Umbilical cord (tissue), 2 donors: ENCODE results near the gene HS6ST1. TPM values are rescaled to one million over a fixed set of nuclear protein-coding genes. Genes with fewer than 3 reads are reported as not detected.
"Not testable (repeated sequence)": the region's sequence is repeated elsewhere in the genome, so short reads cannot be mapped to it uniquely, and the experiment has no call there.

Experiments
- DNase-seq: peaks from one replicate; pipeline ENCODE4 v3.0.0-alpha.2; 2015; ENCODE audit warnings: low spot score
- total RNA-seq: library from RNA; depleted of rRNA; stranded (reverse); fragments of >200 nt; gene quantifications from one replicate; pipeline ENCODE4 v1.2.3, GENCODE V29; 2014; ENCODE audit warnings: low replicate concordance; ENCODE audit not compliant: insufficient read depth

HS6ST1 gene
- total RNA-seq, 1 donor from 2014 or later: 23.6 TPM

DNA sequence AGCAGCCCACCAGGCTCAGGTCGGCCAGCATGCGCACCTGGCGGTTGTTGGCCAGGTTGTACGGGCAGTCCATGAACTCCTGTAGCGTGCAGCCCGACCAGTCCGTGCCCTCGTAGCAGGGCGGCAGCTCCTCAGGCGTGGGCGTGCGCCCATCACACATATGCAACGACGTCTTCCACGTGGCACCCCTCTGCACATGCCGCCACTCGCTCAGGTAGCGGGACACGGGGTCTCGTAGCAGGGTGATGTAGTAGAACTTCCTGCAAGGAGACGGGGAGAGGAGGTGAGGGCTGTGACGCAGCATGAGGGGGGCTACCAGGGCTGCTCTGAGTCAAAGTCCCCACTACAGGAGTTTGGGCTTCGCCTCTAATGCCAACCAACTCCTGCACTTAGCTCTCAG is 50.1 kb downstream of the HS6ST1 start:
- DNase-seq: not testable (repeated sequence)

DNA sequence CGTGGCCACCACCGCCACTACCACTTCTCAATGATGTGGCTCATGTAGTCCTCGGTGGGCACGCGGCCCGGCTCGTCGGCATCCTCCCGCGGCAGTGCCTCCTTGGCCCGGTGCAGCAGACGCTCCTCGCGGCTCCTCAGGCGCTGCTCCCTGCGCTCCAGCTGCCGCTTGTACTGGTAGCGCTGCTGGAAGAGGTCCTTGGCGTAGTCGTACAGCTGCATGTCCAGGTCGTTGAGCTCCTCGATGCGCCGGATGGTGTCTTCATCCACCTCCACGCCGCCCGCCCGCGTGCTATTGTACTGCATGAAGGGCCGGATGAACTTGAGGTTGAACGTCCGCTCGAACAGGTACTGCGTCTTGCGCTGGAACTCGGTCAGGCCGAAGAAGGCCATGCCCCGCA is 50.5 kb downstream of the HS6ST1 start:
- not testable (repeated sequence) for DNase-seq

DNA sequence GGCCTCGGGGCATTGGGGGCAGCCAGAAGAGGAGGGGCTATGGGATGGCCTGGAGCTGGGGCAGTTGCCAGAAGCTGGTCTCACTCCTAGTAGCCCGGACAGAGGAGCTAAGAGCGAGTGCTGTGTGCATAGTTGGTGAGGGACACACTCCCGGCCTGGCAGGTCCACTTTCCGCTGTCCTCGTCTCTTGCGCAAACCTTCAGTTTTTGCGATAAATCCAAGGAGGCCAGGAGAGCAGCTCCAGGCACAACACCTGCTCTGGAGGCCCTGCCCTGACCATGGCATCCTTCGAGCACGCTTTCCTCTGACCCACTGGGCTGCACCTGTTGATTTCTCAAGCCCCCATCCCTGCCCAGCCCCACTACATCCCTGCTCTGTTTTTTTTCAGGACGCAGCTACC is 51.0 kb downstream of the HS6ST1 start:
- not testable (repeated sequence) for DNase-seq

DNA sequence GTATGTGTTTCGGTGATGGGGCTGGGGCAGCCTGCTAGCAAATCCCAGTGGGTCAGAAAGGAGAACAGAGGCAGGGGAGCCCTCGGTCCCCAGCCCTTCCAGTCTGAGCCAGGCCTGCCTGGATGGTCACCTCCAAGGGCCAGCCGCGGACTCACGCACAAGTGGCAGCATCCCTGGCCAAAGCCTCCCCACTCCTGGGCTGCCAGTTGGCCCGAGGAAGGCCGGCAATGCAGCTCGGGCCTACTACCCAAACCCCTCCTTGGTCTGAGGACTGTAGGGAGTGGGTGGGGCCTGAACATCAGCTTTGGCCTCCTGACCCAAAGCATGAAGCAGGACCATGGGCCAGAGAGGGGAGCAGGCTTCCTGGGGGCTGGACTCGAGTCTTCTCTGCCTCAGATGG is 51.5 kb downstream of the HS6ST1 start:
- DNase-seq: not testable (repeated sequence)

DNA sequence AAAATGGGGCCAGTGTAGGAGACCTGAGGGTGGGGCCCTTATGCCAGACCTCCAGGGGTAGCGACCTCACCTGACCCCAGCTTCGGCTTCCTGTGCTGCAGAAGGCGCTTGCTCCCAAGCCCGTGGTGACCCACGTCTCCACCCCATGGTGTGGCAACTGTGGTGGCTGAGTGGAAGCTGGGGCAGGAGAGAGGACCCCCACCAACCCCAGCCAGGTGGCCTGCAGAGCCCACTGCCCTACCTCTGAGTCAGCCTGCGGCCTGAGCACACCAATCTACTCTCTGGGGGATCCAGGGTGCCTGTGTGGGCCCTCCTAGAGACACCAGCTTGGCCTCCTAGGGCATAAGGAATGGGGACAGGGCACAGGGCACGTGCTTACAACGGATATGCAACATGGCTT is 52.2 kb downstream of the HS6ST1 start:
- DNase-seq: not testable (repeated sequence)

DNA sequence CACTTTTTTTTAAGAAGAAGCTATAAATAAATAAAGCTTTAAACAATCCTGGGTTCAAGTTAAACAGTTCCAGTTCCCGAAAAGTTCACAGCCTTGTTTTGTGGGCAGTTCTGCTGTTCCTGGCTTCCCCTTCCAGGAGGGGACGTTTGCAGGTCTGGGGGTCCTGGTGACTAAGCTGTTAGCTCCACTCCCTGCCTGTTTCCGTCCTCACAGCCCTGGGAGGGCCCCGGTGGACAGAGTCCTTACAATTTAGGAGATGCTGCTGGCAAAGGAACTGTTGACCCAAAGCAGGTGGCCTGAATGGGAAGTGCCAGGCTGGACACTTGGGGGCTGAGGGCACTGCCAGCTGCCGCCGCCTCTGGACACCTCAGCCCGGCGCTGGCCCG is 53.1 kb downstream of the HS6ST1 start:
- not testable (repeated sequence) for DNase-seq

DNA sequence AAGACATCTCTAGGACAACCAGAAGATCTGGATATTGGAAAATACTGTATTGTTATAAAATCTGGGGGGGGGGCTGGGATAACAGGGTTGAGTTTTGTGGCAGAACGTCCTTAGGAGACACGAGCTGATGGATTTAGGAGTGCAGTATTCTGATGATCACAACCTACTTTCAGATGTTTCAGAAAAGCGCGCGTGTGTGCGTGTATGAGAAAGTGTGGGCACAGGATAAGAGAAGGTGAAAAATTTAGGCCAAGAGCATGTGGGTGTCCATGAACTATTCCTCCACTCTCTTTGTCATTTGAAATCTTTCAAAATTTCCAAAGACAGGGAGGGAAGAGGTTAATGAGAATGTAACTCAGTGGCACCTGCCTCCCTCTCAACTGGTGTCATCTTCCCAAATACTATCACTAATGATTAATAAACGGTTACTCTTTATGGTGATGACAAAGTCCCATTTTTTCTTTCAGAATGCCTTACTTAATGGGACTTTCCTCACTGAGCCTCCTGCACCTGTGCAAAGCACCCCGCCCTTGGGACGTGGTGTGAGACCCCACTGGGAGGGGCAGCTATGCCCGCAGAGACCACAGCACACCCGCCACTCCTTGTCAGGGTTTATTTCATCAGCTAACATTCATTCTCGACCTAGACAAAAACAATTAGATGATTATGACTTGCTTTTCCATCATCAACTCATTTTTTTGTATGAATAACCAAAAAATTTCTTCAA is 53.6 kb downstream of the HS6ST1 start:
- no peak for DNase-seq

DNA sequence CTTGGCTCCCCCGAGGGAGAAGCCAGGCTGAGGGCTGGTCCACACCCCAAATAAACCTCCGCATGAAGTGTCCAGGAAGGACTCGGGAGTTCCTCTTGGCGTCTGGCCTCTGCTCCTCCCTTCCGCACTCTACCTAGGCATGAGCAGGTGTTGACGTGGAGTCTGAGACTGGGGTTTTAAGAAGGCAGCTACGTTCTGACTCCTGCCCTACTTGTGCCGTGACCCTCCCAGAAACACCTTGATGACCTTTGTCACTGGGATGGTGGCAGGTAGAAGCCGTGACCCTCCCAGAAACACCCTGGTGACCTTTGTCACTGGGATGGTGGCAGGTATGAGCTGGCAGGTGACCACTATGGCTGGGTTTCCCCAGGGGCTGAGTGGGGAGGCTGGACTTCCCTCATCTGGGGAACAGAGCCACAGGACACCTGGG is 54.8 kb downstream of the HS6ST1 start:
- no peak for DNase-seq

DNA sequence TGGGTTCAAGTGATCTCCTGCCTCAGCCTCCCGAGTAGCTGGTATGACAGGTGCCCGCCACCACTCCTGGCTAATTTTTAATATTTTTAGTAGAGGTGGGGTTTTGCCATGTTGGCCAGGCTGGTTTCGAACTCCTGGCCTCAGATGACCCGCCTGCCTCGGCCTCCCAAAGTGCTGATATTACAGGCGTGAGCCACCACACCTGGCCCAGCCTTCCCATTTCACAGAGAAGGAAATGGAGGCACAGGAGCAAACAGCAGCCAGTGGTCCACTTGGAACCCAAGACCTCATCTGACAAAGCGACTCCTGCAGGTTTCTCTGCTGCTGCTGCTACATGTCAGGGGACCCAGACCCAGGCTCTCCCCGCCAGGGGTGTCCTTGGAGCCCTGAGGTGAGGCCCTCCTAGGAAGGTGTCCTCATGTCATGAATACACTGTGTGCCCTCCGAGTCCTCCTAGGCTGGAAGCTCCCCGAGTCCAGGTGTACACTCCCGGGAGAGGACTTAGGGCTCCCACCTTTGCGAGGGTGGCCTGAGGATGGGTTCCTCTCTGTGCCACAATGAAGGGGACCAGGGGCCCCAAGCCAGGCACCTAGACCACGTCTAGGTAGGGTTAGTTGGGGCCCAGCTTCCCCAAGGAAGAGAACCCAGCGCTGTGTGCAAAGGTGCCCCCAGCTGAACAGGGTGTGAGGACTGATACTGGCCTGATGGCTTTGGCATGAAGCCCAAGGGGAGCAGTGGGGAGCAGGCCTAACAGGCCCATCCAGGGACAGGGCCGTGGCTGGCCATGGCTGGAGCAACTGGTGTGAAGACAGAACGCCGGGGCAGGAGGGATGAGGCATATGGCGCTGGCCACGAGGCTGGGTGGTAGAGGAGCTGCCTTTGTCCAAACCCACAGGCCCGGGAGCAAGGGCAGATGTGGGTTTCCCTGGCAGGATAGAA is 56.1 kb downstream of the HS6ST1 start:
- DNase-seq: no peak

DNA sequence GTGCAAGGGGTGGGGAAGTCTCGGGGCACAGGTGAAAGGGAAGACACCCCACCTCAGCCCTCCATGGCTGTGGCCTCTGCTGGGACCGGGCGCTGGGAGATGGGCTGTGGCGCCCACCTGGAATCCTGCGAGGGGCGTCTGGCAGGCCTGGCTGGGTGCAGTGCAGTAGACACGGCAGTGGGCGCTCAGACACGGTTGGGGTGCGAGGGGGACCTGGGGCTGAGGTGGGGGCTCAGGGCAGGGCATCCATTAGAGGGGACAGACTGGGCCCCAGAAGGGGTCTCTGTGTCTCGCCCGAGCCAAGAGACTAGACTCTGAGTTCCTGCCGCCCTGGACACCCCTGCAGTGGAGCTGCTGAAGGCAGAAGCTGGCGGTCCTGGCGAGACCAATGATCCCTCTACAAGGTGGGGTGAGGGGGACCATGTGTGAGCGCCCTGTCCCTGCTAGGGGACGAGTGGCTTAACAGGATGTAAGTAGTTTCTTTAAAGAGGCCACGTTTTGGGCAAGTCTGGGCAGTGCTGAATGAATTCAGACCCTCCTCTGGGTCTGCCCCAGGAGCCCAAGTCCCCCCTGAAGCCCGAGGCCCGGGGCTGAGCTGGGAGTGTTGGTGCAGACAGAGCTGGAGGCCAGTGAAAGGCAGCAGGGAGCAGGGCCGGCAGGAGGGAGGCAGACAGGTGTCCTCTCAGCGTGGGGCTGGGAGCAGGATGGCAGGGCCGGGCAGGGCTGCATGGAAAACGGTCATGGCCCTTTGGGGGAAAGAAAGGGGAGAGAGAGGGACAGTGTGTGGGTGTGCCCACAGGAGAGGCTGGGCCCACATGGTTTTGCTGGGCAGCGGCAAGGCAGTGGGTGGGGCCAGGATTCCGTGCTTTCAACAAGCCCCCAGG is 57.2 kb downstream of the HS6ST1 start:
- no peak for DNase-seq

DNA sequence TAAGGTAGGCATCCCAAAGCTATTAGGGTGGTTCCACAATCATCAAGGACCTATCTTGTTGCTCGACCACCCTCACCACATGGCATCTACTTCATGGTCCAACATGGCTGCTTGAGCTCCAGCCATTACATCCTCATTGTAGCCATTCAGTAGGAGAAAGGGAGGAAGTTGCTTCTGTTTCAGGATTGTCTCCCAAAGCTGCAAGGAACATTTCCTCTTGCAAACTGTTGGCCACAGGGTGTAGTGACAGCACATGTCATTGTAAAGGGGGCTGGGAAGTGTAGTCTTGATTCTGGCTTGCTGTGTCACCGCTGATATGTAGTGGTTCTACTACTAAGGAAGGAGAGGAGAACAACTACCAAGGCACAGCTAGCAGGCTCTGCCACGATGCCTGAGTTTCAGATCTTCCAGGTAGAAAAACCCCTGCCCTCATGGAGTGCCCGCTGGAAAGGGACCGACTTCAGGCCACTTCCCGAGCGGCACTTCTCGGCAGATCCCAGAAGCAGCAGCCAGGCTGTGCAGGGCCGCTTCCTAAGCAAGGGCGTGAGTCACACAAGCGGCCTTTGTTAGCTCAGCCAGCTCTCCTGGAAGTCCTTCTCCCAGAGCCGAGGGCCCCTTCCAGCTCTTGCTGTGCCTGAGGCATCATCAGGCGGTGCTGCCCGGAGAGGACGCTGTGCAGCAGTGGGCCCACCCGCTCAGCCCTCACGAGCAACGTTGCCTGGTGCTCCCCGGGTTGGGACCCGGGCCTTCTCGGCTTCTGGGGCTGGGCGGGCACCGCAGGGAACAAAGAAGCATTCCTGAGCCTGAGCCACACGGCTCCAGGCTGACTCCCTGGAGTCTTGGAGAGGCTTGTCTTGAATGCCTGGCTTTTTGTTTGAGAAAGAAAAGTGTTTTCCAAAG is 58.2 kb downstream of the HS6ST1 start:
- peak; percentile 88 for DNase-seq

DNA sequence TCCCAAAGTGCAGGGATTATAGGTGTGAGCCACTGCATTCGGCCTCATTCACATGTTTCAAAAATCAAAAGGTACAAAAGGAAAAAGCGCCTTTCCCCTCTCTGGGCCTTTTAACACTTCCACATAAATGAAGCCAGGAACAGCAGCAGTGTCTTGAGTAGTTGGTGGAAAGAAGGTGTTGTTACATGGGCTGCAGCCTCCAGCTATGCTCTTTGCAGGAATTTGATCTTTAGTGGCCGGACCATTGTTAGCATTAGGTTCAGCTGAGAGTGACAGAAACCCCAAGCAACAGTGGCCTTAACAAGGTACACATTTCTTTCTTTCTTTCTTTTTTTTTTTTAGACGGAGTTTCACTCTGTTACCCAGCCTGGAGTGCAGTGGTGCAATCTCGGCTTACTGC is 59.1 kb downstream of the HS6ST1 start:
- no peak for DNase-seq

DNA sequence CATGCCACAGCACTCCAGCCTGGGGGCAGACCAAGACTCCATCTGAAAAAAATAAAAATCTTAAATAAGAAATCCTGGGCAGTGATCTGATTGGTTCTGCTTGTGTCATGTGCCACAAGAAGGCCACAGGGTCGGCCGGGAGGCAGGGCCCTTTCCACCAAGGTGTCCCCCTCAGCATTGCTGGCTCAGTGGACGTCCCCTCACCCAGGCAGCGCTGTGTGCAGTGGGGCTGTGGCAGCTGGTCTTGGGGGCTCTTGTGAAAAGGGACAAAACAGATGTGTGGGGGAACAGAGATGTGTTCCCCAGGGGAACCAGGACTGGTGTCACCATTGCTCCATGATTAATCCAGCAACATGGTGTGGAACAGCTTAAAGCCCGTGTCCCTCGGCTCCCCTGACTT is 60.5 kb downstream of the HS6ST1 start:
- DNase-seq: no peak

DNA sequence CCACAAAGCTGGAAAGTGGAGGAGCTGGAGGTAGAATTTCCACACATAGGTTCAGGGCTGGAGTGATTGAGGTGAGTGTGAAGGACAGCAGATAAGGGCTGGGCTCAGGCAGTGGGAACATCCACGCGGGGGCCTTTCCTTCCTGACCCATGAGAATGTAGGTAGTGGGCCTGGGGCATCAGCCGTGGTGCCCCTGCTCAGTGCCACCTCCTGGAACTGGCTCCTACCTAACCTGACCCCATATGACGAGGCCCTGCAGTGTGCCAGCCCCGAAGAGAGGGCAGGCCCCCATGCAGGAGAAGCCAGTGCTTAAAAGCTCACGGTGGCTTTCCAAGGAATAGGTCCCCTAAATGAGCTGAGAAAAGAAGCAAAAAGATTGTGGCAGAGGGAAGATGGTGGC is 66.2 kb downstream of the HS6ST1 start:
- DNase-seq: no peak

DNA sequence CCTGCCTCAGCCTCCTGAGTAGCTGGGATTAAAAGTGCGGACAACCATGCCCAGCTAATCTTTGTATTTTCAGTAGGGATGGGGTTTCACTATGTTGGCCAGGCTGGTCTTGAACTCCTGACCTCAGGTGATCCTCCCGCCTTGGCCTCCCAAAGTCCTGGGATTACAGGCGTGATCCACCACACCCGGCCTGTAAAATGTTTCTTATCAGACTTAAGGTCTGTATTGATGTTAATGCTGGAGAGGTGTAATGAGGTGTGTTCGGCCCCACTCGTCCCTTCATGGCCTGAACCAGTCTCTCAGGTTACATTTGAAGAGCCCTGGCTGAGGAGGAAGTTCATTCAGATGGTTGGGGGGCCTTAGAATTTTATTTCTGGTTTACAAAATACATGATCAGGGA is 66.6 kb downstream of the HS6ST1 start:
- DNase-seq: not testable (repeated sequence)

DNA sequence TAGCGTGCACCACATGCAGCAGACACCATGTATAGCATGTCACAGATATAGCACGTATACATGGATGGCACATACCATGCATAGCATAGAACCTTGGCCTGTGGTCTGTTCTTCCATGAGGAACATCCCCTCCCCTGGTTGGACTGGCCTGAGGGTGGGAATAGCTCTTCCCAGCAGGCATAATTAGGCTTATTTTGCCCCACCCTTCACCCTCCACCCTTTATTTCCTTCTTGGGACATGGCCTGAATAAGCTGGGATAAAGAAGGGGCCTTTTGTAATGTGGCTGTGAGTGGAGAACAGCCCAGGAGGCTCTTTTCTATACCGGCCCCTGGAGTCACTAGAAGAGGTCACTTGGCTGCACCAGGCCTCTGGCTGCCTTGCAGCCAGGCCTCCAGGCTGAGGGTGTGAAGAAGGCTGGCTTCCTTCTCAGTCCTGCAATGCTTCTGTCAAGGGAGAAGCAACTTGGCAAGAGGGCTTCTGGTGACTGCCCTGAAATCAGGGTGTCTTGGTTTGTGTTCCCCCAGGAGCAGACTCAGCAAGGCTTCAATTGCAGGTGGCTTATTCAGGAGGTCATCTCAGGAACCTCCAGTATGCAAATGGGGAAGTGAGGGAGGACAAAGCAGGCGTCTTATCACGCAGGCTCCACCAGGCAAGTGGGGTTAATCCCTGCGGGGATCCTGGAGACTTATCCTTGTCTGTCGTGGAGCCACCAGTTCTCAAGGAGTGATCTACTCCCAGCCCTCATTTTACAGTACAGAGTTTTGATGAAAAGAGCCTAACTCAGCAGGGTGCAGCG is 68.2 kb downstream of the HS6ST1 start:
- DNase-seq: no peak

DNA sequence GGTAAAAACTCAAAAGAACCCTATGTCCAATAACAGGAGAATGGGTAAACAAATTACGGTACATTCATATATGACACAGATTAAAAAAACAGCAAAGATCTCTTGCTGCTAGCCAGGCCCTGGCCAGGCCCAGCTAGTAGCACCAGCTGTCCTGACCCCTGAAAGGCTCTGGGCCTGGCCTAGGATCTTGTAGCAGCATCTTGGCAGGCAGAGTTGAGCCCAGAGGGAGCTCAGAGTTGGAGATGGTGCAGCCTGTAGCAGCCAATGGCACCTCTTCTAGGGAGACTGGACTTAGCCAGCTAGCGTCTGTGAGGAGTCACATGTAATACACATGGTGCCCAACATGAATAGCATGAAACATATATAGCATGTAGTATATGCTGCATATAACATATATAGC is 69.1 kb downstream of the HS6ST1 start:
- DNase-seq: no peak

DNA sequence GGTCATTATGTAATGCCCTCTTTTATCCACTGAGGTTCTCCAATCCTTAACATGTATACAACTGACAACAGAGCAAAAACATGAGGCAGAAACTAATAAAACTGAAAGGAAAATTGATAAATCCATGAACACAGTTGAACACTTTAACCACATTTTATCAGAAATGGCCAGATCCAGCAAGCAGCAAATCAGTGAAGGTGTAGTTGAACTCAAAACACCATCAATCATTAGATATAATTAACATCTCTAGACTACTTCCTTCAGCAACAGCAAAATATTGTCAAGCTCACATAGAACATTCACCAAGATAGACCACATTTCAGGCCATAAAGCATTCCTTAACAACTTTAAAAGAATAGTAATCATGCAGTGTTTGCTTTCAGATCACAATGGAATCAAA is 72.9 kb downstream of the HS6ST1 start:
- DNase-seq: no peak

DNA sequence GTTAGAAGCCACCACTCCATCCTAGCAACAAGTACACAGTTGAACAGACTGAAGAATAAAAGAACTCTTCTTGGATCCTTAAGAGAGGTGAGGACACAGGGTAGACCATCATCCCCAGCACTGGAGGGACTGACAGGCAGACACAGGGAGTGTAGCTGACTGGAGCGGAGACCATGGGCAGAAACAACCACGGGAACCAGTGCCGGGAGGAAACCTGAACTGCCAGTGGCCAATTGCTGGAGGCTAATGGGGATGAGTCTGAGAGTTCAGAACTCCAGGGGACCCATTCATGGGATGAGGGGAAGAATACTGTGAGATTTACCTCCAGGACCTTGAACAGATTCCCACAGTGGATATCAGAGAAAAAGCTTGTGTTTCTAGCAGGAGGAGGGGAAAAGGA is 76.8 kb downstream of the HS6ST1 start:
- DNase-seq: no peak
